Measurements from ENCODE around the gene NCOA6.
A peak's percentile ranks its signal among the peaks of the same experiment; 100 is the strongest.

The NCOA6 gene

GRCh38 chr20:34703424-34704176 is 121.9 kb downstream of the NCOA6 start:
- DNase-seq: no peak

- DNase-seq: no peak
These were observed 122.4 kb downstream of the NCOA6 start for GRCh38 chr20:34703061-34703423.

DNA sequence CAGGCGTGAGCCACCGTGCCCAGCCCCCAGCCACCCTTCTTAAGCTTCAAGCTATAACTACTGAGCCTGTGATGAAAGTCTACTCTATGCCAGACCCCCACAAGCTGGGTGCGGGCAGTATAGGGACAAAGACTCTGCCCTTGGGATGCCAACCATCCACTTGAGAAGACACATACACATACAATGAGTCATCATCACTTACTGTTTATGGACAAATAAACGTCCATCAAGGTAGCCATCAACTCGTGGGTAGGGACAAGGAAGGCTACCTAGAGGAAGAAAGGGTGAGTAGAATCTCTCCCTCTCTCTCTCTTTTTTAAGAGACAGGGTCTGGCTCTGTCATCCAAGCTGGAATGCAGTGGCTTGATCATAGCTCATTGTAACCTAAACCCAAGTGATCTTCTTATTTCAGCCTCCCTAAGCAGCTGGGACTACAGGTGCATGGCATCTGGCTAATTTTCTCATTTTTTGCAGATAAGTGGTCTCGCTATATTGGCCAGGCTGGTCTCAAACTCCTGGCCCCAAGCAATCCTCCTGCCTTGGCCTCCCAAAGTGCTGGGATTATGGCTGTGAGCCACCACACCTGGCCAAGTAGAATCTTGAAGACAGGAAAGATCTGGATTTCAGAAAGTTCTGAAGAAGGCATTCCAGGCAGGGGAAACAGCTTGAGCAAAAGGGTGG is 123.9 kb downstream of the NCOA6 start:
- DNase-seq: no peak

GRCh38 chr20:34693414-34693813 is 132.0 kb downstream of the NCOA6 start:
- DNase-seq: no peak

GRCh38 chr20:34691838-34692237 is 133.6 kb downstream of the NCOA6 start:
- no peak for DNase-seq

- peak; percentile 8 for DNase-seq
These were observed 136.0 kb downstream of the NCOA6 start for GRCh38 chr20:34689486-34689885.

GRCh38 chr20:34683667-34684066 is 141.8 kb downstream of the NCOA6 start:
- no peak for DNase-seq

DNA sequence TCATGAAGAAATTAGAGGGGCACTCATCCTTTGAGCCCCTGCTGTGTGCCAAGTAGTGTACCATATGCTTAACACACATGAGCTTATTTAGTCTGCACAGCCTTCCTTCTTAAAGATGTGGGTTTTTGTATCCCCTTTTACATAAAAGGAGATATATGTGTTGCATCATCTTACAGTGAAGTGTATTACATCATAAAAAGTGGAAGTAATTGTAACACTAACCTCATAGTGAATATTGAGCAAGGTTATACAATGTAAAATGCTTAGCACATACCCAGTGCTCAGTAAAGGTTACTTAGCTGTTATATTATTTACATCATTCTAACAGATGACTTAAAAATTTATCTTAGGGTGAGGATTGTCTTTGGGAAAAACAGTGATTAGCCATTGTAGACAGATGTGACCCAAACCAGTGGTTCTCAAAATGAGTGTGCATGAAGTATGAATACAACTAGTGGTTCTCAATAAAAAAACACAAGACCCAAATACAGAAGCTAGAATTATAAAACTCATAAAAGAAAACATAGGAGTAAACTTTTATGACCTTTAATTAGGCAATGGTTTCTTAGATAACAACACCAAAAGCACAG is 144.8 kb downstream of the NCOA6 start:
- DNase-seq: no peak

GRCh38 chr20:34676642-34677373 is 148.6 kb downstream of the NCOA6 start, which contains the start of gene PIGU:
Gene PIGU (minus strand): TSS chr20:34677092. CDS start chr20:34677085, 7 bp downstream.
- DNase-seq: peak; percentile 99

GRCh38 chr20:34675993-34676641 is 149.3 kb downstream of the NCOA6 start:
- DNase-seq: no peak

DNA sequence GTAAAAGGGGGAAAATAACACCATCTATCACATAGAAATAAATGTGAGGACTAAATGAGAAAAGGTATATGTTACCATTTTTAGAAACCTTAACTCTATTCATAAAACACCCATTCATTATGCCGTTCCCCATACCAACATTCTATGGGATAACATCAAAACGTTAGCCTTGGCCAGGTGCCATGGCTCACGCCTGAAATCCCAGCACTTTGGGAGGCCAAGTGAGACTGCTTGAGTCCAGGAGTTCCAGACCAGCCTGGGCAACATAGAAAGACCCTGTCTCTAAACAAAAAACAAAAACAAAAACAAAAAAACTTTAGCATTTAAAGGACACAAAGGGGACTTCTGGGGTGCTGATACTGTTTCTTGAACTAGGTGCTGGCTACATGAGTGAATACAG is 149.9 kb downstream of the NCOA6 start:
- DNase-seq: no peak

GRCh38 chr20:34673412-34673811 is 152.0 kb downstream of the NCOA6 start:
- DNase-seq: no peak

DNA sequence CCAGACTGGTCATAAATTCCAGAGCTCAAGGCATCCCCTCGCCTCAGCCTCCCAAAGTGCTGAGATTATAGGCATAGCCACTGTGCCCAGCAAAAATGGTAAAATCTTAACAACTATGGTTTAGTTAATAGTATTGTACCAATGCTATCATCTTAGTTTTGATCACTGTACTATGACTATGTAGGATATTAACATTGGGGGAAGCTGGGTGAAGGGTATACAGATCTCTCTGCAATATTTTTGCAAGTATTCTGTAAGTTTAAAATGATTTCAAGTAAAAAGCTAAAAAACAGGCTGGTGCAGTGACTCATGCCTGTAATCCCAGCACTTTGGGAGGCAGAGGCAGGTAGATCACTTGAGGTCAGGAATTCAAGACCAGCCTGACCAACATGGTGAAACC is 156.4 kb downstream of the NCOA6 start:
- no peak for DNase-seq

All from activated effector memory CD4-positive, alpha-beta T cell treated with anti-CD3 and anti-CD28 coated beads, Interleukin-2, amount 50 U/mL, for 16 hours (primary cell).